ENCODE data around the gene P3R3URF. TPM values are rescaled to one million over a fixed set of nuclear protein-coding genes. Genes with fewer than 3 reads are reported as not detected.

P3R3URF gene
- total RNA-seq, 2 donors from 2014 or later = not detected

GRCh38 chr1:46131712-46132528, 44.4 kb downstream of the P3R3URF start:
- peak; percentile 29 for DNase-seq (ENCODE audit: low spot score)
- intact Hi-C loops (cut with DNase I) = loop anchor here (5.0 to 10.0 kb wide), 4 partner anchors 50 to 250 kb away; no protein-coding TSS in a partner anchor
- Histone ChIP-seq H3K27ac (peak overlapping the region; percentile 87), H3K9me3 (no peaks in the 10 kb centered on the region), H3K4me1 (replicated peaks) (no peaks in the 10 kb centered on the region), H3K4me3 (peak overlapping the region; percentile 49 to 63), H3K27me3 (replicated peaks; ENCODE audit: insufficient read depth) (no peaks in the 10 kb centered on the region), H3K36me3 (no peaks in the 10 kb centered on the region)
- TF ChIP-seq POLR2A (IDR thresholded peaks at IDR 0.05) (no peak), CTCF (IDR thresholded peaks at IDR 0.05) (no peak), POLR2AphosphoS5 (IDR thresholded peaks at IDR 0.05) (no peak)
- WGBS = under 1% methylated on average over 38 of the region's 38 CpGs

GRCh38 chr1:46131093-46131492, 45.2 kb downstream of the P3R3URF start:
- DNase-seq (ENCODE audit: low spot score) = no peak
- TF ChIP-seq POLR2AphosphoS5 (IDR thresholded peaks at IDR 0.05) (peak; percentile 4), POLR2A (IDR thresholded peaks at IDR 0.05) (no peak)
- Histone ChIP-seq H3K4me1 (replicated peaks) (no peaks in the 10 kb centered on the region), H3K27me3 (replicated peaks; ENCODE audit: insufficient read depth) (no peaks in the 10 kb centered on the region), H3K27ac (peak overlapping the region; percentile 87), H3K4me3 (peak overlapping the region; percentile 49 to 63), H3K36me3 (no peaks in the 10 kb centered on the region), H3K9me3 (no peaks in the 10 kb centered on the region)
- WGBS = under 1% methylated on average over 10 of the region's 10 CpGs
- intact Hi-C loops (cut with DNase I) = loop anchor here (5.0 to 10.0 kb wide), 4 partner anchors 51 to 249 kb away; no protein-coding TSS in a partner anchor

GRCh38 chr1:46130606-46131005, 45.7 kb downstream of the P3R3URF start:
- Histone ChIP-seq H3K4me1 (replicated peaks) (no peaks in the 10 kb centered on the region), H3K27me3 (replicated peaks; ENCODE audit: insufficient read depth) (no peaks in the 10 kb centered on the region), H3K9me3 (no peaks in the 10 kb centered on the region), H3K4me3 (peak overlapping the region; percentile 49 to 63), H3K36me3 (no peaks in the 10 kb centered on the region), H3K27ac (peak overlapping the region in 1 of 2 donors; percentile 87)
- DNase-seq (ENCODE audit: low spot score) = no peak
- intact Hi-C loops (cut with DNase I) = loop anchor here (5.0 to 10.0 kb wide), 4 partner anchors 52 to 248 kb away; no protein-coding TSS in a partner anchor
- WGBS = 5% methylated on average over 5 of the region's 5 CpGs
- no peak for TF ChIP-seq POLR2AphosphoS5 (IDR thresholded peaks at IDR 0.05)

GRCh38 chr1:46130121-46130520, 46.2 kb downstream of the P3R3URF start:
- no peaks in the 10 kb centered on the region for H3K4me1 ChIP-seq (replicated peaks)
- no peak overlapping the region for H3K27ac ChIP-seq
- no peaks in the 10 kb centered on the region for H3K36me3 ChIP-seq
- TF ChIP-seq POLR2A (IDR thresholded peaks at IDR 0.05) (no peak), POLR2AphosphoS5 (IDR thresholded peaks at IDR 0.05) (no peak), CTCF (IDR thresholded peaks at IDR 0.05) (no peak)
- DNase-seq (ENCODE audit: low spot score) = no peak
- H3K27me3 ChIP-seq (replicated peaks; ENCODE audit: insufficient read depth) = no peaks in the 10 kb centered on the region
- H3K9me3 ChIP-seq = no peaks in the 10 kb centered on the region
- H3K4me3 ChIP-seq = peak overlapping the region; percentile 49 to 63
- intact Hi-C loops (cut with DNase I) = loop anchor here (5.0 to 10.0 kb wide), 4 partner anchors 52 to 248 kb away; no protein-coding TSS in a partner anchor
- 26% methylated on average over 1 of the region's 1 CpG for WGBS

GRCh38 chr1:46128344-46128743, 47.9 kb downstream of the P3R3URF start:
- no peak overlapping the region for H3K27ac ChIP-seq
- H3K4me3 ChIP-seq = no peak overlapping the region
- 68% methylated on average over 3 of the region's 3 CpGs for WGBS

More at GRCh38 chr1:46128344-46128743, 47.9 kb downstream of the P3R3URF start:
- no peaks in the 10 kb centered on the region for H3K4me1 ChIP-seq (replicated peaks)
- TF ChIP-seq POLR2AphosphoS5 (IDR thresholded peaks at IDR 0.05) = no peak
- no peak for TF ChIP-seq CTCF (IDR thresholded peaks at IDR 0.05)
- no peak for TF ChIP-seq POLR2A (IDR thresholded peaks at IDR 0.05)
- H3K36me3 ChIP-seq = no peaks in the 10 kb centered on the region
- no peaks in the 10 kb centered on the region for H3K27me3 ChIP-seq (replicated peaks; ENCODE audit: insufficient read depth)
- intact Hi-C loops (cut with DNase I) = no loop called here
- DNase-seq (ENCODE audit: low spot score) = no peak
- H3K9me3 ChIP-seq = no peaks in the 10 kb centered on the region

Small RNA genes lying within 50 kb of the gene (small RNA-seq; reads per million reads assigned to genes)
- gene AL672043.1 = 0 reads per million in 2 donors

Other genes with a start within 250 kb of the P3R3URF start
- 10 to 100 TPM in 1 of 2 donors, 1 to 10 TPM in 1; 9.1 to 26.5 TPM for gene PIK3R3, start 43.9 kb downstream of the P3R3URF start, total RNA-seq
- 100 to 1,000 TPM in 1 of 2 donors, 10 to 100 TPM in 1; 77.2 to 322 TPM for gene TSPAN1, start 1.4 kb downstream of the P3R3URF start, total RNA-seq
- 100 to 1,000 TPM; 106 to 120 TPM for gene POMGNT1, start 21.9 kb upstream of the P3R3URF start, total RNA-seq
- gene LURAP1, start 26.8 kb upstream of the P3R3URF start, total RNA-seq = 10 to 100 TPM; 12.7 to 17.5 TPM
- 1 to 10 TPM; 8.2 to 8.4 TPM for gene RAD54L, start 71.3 kb upstream of the P3R3URF start, total RNA-seq
- 100 to 1,000 TPM in 1 of 2 donors, 10 to 100 TPM in 1; 97.2 to 143 TPM for gene LRRC41, start 127.1 kb upstream of the P3R3URF start, total RNA-seq
- gene UQCRH, start 127.2 kb upstream of the P3R3URF start, total RNA-seq = 100 to 1,000 TPM; 258 to 391 TPM
- gene NSUN4, start 164.3 kb upstream of the P3R3URF start, total RNA-seq = 10 to 100 TPM; 21.0 to 29.0 TPM
- 100 to 1,000 TPM; 122 to 264 TPM for gene FAAH, start 217.8 kb upstream of the P3R3URF start, total RNA-seq

Data from prostate gland (tissue), 2 donors.